T-helper 2 cell treated with Interferon-gamma antibody and Interleukin-4, amounts not matched to agents 5 μg/mL and 100 μg/mL, for 36 hours (primary cell): ENCODE results near the gene AXIN2.

Experiments
- DNase-seq: peaks from one replicate; pipeline ENCODE4 v3.0.0; 2021; ENCODE audit warnings: low spot score
- H3K27ac Mint-ChIP-seq: one replicate; pipeline ENCODE4 v1.8.0; 2021; ENCODE audit warnings: mild to moderate bottlenecking, mixed read lengths
- H3K27me3 Mint-ChIP-seq: one replicate; pipeline ENCODE4 v1.8.0; 2021; ENCODE audit warnings: low read depth, mixed read lengths
- H3K36me3 Mint-ChIP-seq: one replicate; pipeline ENCODE4 v1.8.0; 2021; ENCODE audit warnings: low read depth, mixed read lengths
- H3K4me1 Mint-ChIP-seq: one replicate; pipeline ENCODE4 v1.8.0; 2021; ENCODE audit warnings: low read depth, mixed read lengths
- H3K4me3 Mint-ChIP-seq: one replicate; pipeline ENCODE4 v1.8.0; 2022; ENCODE audit warnings: mild to moderate bottlenecking, moderate library complexity, mixed read lengths
- H3K9me3 Mint-ChIP-seq: one replicate; pipeline ENCODE4 v1.8.0; 2021; ENCODE audit warnings: mixed read lengths

Gene AXIN2

DNA sequence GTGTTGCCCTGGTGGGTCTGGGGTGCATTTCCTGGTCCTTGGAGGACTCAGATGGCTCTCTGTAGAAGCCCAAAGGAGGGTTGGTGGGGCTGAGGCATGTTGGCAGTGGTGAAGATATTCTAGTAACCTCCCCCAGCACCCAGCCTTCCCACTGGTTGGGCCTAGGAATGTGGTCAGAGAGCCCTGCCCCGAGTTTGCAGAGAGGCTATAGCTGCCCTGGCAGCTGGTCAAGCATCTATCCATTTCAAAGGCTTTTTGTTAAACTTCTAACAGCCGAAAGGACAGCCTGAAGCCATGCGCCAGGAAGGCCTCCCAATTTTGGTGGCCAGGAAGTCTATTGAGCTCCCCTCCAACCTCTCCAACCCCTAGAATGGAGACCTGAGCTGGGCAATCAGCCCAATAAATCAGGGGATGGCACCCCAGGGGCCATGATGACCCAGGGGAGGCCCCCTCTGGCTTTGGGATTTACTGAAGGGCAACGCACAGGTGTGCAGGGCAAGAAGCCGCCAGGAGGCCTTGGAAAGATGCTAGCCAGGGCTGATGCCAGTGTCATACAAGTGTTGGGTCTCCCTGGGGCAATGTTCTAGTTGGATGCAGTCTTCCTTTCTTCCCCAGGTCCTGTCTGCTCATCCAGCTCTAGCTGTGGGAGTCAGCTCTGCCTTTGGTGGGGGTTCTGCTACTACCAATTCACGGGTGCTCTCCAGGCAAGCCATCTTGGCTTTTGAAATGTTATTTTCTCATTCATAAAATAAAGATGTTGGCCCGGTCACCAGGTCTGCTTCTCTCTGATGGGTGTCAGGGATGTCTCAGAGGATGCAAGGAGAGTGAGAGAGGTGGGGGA lies 30.9 kb upstream of the AXIN2 start:
- no peak overlapping the region for H3K4me3 Mint-ChIP-seq
- no peak for DNase-seq
- no peaks in the 10 kb centered on the region for H3K9me3 Mint-ChIP-seq
- peaks cover 3% of the 10 kb centered on the region for H3K27me3 Mint-ChIP-seq
- H3K27ac Mint-ChIP-seq: no peak overlapping the region
- H3K4me1 Mint-ChIP-seq: peaks cover 8% of the 10 kb centered on the region
- H3K36me3 Mint-ChIP-seq: no peaks in the 10 kb centered on the region

DNA sequence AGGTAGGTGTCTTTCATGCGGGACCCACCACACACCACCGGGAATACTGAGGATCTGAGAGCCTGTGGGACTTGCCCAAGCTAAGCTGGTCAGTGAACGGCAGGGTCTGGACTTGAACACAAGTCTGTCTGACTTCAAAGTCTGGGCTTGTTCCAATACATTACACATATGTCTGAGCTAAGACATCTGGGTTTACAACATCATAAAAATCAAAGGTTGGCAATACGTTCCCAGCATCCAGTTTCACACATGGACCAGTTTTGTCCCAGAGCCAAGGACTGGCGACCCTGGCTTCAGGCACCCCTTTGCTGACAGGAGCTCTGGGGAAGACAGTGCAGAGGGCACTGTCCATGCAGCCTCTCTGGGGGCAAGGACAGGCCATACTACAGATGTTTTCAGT lies 27.9 kb upstream of the AXIN2 start:
- no peak for DNase-seq
- no peaks in the 10 kb centered on the region for H3K9me3 Mint-ChIP-seq
- peaks cover 3% of the 10 kb centered on the region for H3K27me3 Mint-ChIP-seq
- H3K36me3 Mint-ChIP-seq: no peaks in the 10 kb centered on the region
- no peak overlapping the region for H3K27ac Mint-ChIP-seq
- peaks cover 11% of the 10 kb centered on the region for H3K4me1 Mint-ChIP-seq
- no peak overlapping the region for H3K4me3 Mint-ChIP-seq

GRCh38 chr17:65588181-65588808 lies 26.8 kb upstream of the AXIN2 start:
- H3K36me3 Mint-ChIP-seq: no peaks in the 10 kb centered on the region
- no peak overlapping the region for H3K4me3 Mint-ChIP-seq
- DNase-seq: no peak
- peaks cover 7% of the 10 kb centered on the region for H3K4me1 Mint-ChIP-seq
- peaks cover 3% of the 10 kb centered on the region for H3K27me3 Mint-ChIP-seq
- no peaks in the 10 kb centered on the region for H3K9me3 Mint-ChIP-seq
- H3K27ac Mint-ChIP-seq: no peak overlapping the region

GRCh38 chr17:65587534-65588180 lies 26.2 kb upstream of the AXIN2 start:
- Mint-ChIP-seq H3K4me1 (peaks cover 5% of the 10 kb centered on the region), H3K27ac (no peak overlapping the region), H3K4me3 (no peak overlapping the region), H3K36me3 (no peaks in the 10 kb centered on the region), H3K27me3 (peaks cover 1% of the 10 kb centered on the region), H3K9me3 (no peaks in the 10 kb centered on the region)
- no peak for DNase-seq

DNA sequence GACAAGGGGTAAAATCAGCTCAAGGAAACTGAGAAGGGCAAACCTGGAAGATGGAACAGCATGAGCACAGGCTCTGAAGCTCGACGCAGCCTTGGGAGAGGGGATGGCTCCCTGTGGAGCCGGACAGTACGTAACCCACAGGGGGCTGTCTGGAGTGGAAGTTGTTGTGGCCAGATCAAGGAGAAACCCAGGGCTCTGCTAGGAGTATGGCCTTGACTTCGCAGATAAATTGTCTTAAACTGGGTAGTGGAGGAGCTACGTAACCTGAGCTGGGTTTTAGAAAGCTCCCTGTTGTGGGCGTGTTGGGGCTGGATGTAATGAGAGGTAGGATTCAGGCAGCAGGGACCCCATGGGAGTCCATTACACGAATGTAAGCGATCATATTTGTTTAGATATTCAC lies 25.5 kb upstream of the AXIN2 start:
- H3K27ac Mint-ChIP-seq: no peak overlapping the region
- no peaks in the 10 kb centered on the region for H3K9me3 Mint-ChIP-seq
- no peak overlapping the region for H3K4me3 Mint-ChIP-seq
- no peak for DNase-seq
- no peaks in the 10 kb centered on the region for H3K27me3 Mint-ChIP-seq
- H3K4me1 Mint-ChIP-seq: peaks cover 5% of the 10 kb centered on the region
- no peaks in the 10 kb centered on the region for H3K36me3 Mint-ChIP-seq

DNA sequence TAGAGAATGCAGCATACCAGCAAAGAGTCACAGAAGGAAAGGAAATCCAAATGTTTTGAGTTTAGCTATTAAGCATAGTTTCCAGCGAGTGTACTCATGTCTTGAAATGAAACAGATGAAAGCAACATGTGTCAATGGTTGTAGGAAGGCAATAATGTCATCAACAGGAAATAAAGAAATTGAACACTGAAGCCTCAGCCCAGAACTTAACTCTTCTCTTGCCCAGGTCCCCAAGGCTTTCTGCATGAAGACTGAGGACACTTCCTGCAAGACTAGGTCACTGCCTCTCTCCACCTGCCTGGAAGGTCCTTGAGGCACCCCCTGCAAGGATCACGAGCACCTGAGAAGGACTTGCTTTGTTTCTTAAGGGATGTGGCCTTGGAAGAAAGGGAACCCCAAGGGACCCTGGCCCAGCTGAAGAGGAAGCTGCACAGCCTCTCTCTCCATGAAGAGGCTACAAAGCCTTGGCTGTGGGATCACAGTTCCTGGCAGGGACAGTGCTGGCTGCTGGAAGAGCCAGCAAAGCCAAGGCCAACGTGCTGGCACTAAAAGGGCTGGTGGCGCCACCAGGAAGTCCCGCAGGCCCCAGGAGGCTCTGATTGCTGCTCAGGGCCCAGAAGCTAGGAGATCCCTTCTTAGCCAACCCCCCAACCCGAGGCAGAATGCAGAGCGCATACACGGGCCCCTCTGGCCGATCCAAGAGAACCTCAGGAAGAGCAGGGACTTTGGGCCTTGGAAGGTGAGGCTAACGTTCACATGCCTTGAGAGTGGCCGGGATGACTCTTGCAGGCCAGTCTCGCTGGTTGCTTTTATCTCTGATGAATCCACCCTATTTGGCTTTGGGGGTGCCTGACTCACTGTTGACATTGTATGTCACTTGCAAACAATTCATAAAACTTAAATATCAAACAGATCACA lies 23.4 kb upstream of the AXIN2 start:
- Mint-ChIP-seq H3K36me3 (no peaks in the 10 kb centered on the region), H3K9me3 (no peaks in the 10 kb centered on the region), H3K4me3 (no peak overlapping the region), H3K27ac (no peak overlapping the region), H3K4me1 (peaks cover 5% of the 10 kb centered on the region), H3K27me3 (no peaks in the 10 kb centered on the region)
- DNase-seq: no peak

GRCh38 chr17:65583921-65584603 lies 22.6 kb upstream of the AXIN2 start:
- no peak overlapping the region for H3K4me3 Mint-ChIP-seq
- H3K27ac Mint-ChIP-seq: no peak overlapping the region
- no peaks in the 10 kb centered on the region for H3K27me3 Mint-ChIP-seq
- no peak for DNase-seq
- peaks cover 5% of the 10 kb centered on the region for H3K4me1 Mint-ChIP-seq
- H3K36me3 Mint-ChIP-seq: no peaks in the 10 kb centered on the region
- no peaks in the 10 kb centered on the region for H3K9me3 Mint-ChIP-seq

- Mint-ChIP-seq H3K4me3 (no peak overlapping the region), H3K4me1 (no peaks in the 10 kb centered on the region), H3K36me3 (no peaks in the 10 kb centered on the region), H3K27me3 (peaks cover 2% of the 10 kb centered on the region), H3K9me3 (no peaks in the 10 kb centered on the region), H3K27ac (no peak overlapping the region)
- no peak for DNase-seq
These were observed 15.5 kb upstream of the AXIN2 start for GRCh38 chr17:65576939-65577338.

GRCh38 chr17:65573282-65573602 lies 11.8 kb upstream of the AXIN2 start:
- H3K4me1 Mint-ChIP-seq: no peaks in the 10 kb centered on the region
- H3K27me3 Mint-ChIP-seq: peaks cover 2% of the 10 kb centered on the region
- no peak for DNase-seq
- no peaks in the 10 kb centered on the region for H3K9me3 Mint-ChIP-seq
- H3K4me3 Mint-ChIP-seq: no peak overlapping the region
- H3K36me3 Mint-ChIP-seq: no peaks in the 10 kb centered on the region
- H3K27ac Mint-ChIP-seq: no peak overlapping the region

DNA sequence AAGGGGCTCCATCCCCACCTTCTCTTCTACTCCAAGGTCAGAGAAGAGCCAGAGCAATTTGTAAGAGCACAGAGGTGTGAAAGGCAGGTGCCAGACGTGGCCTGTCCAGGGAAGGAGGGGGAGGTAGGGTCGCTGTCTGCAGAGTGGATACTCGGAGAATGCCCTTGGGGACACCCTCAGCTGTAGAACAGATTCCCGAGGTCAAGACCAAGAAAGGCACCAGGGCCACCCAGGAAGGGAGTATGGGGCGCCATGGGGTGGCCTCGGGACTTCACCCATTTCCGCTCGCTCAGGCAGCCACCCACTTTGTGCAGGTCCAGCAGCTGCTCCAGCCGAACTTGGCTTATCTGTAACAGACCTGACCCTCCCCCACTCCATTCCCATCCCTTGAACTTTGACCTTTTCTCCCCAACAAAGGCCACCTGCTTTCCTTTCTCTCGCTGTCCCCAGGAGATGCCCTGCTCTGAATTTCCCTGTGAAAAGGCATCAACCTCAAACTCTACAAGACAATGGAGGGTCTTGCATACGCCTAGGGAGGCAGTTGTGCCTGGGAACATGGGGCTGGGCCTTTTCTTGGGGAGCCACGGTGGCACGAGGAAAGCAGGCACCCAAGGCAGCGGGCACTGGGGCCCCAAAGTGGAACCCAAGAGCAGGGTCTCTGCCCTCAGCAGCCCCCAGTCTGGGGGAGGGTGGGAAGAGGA lies 11.3 kb upstream of the AXIN2 start:
- no peaks in the 10 kb centered on the region for H3K9me3 Mint-ChIP-seq
- peaks cover 2% of the 10 kb centered on the region for H3K27me3 Mint-ChIP-seq
- H3K27ac Mint-ChIP-seq: no peak overlapping the region
- no peaks in the 10 kb centered on the region for H3K36me3 Mint-ChIP-seq
- no peak overlapping the region for H3K4me3 Mint-ChIP-seq
- no peaks in the 10 kb centered on the region for H3K4me1 Mint-ChIP-seq
- no peak for DNase-seq

DNA sequence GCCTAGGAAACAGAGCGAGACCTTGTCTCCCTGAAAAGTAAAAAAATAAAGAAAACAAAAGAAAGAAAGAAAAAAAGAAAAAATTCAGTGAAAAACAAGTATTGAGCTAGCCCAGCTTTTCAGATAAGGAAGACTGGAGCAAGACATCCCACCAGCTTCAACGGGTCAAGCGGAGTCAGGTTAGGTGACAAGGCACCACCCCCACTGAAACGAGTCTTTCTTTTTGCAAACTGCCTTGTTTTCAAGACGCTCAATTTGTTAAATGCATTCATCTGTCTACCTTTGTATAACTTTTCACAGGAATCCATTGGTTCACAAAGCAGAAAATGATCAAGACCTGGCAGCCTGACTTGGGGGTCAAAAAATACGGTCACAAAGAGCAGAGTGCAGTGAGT lies 10.7 kb upstream of the AXIN2 start:
- H3K4me3 Mint-ChIP-seq: no peak overlapping the region
- DNase-seq: no peak

GRCh38 chr17:65568918-65569317 lies 7.5 kb upstream of the AXIN2 start:
- H3K4me1 Mint-ChIP-seq: peaks cover 2% of the 10 kb centered on the region
- H3K4me3 Mint-ChIP-seq: no peak overlapping the region
- no peak overlapping the region for H3K27ac Mint-ChIP-seq
- no peaks in the 10 kb centered on the region for H3K36me3 Mint-ChIP-seq
- no peak for DNase-seq
- no peaks in the 10 kb centered on the region for H3K9me3 Mint-ChIP-seq
- peaks cover 8% of the 10 kb centered on the region for H3K27me3 Mint-ChIP-seq

More for the DNA sequence above, 10.7 kb upstream of the AXIN2 start:
- H3K4me1 Mint-ChIP-seq: no peaks in the 10 kb centered on the region
- H3K27me3 Mint-ChIP-seq: peaks cover 4% of the 10 kb centered on the region
- H3K27ac Mint-ChIP-seq: no peak overlapping the region
- no peaks in the 10 kb centered on the region for H3K9me3 Mint-ChIP-seq
- no peaks in the 10 kb centered on the region for H3K36me3 Mint-ChIP-seq

DNA sequence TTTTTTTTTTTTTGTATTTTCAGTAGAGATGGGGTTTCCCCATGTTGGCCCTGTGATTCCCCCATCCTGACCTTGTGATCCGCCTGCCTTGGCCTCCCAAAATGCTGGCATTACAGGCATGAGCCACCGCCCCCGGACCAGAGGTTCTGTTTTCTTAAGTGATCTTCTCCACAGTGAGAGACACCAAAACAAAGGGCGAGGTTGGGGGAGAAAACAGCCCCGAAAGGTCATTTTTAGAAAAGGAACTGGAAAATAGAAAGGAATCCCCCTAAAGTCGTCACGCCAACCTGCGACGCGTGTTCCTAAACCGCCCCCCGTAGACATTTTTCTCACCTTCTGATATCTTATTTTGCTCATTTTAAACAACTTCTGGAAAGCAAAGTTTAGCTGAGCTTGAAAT lies 6.1 kb upstream of the AXIN2 start:
- Mint-ChIP-seq H3K27ac (no peak overlapping the region), H3K36me3 (no peaks in the 10 kb centered on the region), H3K4me1 (peaks cover 6% of the 10 kb centered on the region), H3K4me3 (no peak overlapping the region), H3K9me3 (no peaks in the 10 kb centered on the region), H3K27me3 (peaks cover 14% of the 10 kb centered on the region)
- DNase-seq: no peak
